ENCODE results near the gene ZNRF3.
"Not testable (repeated sequence)": the region's sequence is repeated elsewhere in the genome, so short reads cannot be mapped to it uniquely, and the experiment has no call there.

The ZNRF3 gene

GRCh38 chr22:28984482-28985158, 101.2 kb downstream of the ZNRF3 start:
- no peak for DNase-seq (ENCODE audit: low read depth)

DNA sequence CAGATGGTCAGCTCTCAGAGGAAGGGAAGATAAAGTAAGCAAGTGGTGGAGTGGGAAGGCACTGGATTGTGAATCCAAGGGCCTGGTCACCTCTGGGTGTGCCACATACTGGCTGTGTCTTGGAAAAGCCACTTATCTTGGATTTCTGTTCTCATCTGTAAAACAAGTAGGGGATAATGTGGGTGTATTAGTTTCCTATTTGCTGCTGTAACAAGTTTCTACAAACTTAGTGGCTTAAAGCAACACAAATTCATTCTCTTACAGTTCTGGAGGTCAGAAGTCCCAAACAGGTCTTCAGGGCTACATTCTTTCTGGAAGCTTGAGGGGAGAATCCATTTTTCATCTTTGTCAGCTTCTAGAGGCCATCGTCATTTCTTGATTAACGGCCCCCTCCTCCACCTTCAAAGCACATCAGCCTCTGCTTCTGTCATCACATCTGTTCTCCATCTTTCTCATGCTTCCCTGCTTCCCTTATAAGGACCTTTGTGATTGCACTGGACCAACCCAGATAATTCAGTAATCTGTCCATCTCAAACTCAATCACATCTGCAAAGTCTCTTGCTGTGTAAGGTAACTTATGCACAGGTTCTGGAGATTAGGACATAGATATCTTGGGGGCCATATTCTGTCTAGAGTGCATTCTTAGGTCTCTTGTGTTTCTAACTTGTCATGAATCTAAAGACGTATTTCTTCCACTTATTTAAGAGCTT, 102.4 kb downstream of the ZNRF3 start:
- DNase-seq (ENCODE audit: low read depth): no peak

DNA sequence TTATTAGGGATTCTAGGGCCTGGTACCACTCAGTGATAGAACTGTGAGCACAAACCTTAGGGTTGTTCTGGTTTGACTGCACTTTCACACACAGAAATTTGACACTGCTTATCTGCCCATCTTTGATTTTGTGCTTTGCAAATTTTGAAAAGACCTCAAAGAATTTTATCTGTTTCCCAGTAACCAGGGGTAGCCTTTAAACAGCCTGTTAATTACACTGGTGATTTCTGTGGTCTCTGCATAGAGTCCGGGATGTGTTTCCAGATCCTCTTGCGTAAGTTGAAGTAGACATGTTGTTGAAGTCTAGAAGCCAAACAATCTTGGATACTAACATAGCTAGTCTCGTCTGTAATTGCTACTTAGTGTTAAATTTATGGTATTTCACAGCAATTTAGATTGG, 103.0 kb downstream of the ZNRF3 start:
- no peak for DNase-seq (ENCODE audit: low read depth)

DNA sequence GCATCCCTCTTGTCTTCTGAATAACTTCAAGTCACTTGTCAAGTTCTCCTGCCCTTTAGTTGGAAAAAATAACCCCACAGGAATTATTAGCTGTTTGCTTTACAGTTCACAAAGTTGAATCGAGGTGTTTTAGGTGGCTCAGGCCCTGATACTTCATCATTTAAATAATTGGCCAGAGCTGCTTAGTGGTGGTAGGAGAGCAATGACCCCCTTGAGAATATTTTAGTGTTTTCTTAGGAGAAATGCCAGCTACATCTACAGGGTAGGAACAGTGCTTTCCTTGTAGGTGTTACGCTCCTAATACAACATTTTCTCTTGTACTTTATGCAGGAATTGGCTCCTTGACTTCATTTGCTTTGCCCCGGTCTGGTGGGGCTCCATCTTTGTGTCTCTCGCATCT, 105.1 kb downstream of the ZNRF3 start:
- no peak for DNase-seq (ENCODE audit: low read depth)

DNA sequence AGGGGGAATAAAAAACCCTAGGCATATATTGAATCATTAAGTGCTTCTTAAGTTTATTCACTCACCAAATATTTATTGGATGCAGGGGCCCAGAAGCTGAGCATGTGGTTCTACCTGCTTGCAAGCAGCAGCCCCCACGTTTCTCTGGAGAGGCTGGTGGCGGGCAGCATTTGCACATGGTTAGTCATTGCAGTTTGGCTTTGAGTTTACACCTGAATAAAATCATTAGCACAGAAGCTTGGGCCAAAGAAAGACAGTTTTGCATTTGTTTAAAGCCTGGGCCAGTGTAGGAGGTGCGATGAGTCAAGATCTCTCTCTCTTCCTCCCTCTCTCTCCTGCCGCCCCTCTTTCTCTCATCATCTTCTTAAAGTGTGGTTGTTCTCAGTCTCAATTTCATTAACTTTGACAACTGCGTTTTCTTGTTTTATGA, 105.7 kb downstream of the ZNRF3 start:
- DNase-seq (ENCODE audit: low read depth): no peak

DNA sequence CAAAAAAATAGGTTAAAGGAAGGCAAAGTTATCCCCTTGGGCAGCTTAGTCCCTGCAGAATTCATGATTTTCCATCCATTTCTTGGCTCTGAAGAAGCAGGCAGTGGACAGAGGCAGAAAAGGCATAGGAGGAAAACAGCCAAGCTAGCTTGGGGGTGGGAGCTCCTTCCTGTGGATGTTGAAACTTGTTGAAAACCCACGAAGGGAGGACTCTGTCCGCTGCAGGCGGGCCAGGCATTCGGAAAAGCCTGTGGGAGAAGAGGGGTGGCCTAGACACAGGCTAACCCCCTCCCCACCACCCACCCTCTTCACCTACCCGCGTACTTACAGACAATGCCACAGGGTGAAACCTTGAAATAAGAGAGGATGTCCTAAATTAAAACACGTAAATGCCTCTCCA, 106.1 kb downstream of the ZNRF3 start:
- no peak for DNase-seq (ENCODE audit: low read depth)

GRCh38 chr22:28989912-28990311, 106.5 kb downstream of the ZNRF3 start:
- no peak for DNase-seq (ENCODE audit: low read depth)

- DNase-seq (ENCODE audit: low read depth): no peak
These were observed 109.4 kb downstream of the ZNRF3 start for GRCh38 chr22:28992565-28993356.

GRCh38 chr22:28994522-28994921, 111.2 kb downstream of the ZNRF3 start:
- no peak for DNase-seq (ENCODE audit: low read depth)

DNA sequence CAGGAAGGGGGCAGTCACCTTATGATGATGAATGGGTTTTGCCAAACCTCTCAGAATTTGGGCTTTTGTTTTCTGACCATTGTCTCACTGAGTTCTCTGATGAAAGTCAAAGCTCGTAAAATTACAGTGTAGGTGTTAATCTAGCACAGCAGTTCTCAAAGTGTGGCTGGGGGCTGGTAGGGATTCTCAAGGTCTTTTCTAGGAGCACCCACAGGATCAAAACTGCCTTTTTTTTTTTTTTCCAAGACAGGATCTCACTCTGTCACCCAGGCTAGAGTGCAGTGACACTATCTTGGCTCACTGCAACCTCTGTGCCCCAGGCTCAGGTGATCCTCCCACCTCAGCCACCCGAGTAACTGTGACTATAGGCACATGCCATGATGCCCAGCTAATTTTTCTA, 112.2 kb downstream of the ZNRF3 start:
- no peak for DNase-seq (ENCODE audit: low read depth)

GRCh38 chr22:28997342-28997741, 114.0 kb downstream of the ZNRF3 start:
- no peak for DNase-seq (ENCODE audit: low read depth)

DNA sequence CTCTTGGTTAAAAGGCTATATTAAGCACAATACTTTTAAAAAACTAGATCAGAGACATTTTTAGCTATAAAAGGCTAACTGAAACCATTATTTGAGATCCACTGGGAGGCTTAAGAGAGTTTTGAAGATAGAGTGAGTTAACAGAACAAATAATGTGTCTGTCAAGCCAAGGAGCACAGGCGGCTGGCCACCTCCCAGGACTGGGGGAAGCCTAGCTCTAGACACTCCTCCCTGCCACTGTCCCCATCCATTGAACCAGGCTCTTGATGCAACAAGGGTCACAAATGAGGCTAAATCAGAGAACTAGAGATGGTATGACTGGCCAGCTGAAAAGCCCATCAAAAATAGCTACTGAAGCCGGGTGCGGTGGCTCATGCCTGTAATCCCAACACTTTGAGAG, 115.3 kb downstream of the ZNRF3 start:
- DNase-seq (ENCODE audit: low read depth): no peak

- DNase-seq (ENCODE audit: low read depth): no peak
These were observed 116.1 kb downstream of the ZNRF3 start for GRCh38 chr22:28999510-28999909.

DNA sequence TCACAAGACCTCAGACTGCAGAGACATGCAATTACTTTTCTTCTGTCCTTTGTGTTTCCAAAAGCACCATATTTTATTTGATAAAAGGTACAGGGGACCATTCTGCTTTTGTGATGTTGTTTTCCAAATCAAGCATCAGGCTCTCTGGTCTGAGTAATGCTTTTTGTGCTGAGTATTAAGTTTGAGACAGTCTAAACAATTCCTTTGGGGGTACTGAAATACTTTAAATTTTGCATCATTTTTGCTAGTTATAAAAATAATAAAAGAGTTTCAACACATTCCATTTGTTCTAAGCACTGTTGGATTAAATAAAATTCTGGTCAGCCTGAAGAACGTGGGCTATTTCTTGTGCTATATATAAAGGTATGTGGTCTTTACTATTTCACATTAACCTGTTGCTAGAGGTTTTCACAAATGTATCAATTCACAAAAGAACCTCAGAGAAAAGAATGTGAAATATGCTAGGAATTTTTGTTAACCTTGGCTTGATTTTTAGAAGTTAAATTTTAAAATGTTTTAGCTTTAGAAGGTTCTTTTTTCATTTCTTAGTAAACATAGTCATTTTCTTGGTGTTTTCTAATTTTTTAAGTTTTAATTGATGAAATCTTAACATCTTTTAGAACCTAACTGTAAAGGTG, 116.7 kb downstream of the ZNRF3 start:
- DNase-seq (ENCODE audit: low read depth): no peak

DNA sequence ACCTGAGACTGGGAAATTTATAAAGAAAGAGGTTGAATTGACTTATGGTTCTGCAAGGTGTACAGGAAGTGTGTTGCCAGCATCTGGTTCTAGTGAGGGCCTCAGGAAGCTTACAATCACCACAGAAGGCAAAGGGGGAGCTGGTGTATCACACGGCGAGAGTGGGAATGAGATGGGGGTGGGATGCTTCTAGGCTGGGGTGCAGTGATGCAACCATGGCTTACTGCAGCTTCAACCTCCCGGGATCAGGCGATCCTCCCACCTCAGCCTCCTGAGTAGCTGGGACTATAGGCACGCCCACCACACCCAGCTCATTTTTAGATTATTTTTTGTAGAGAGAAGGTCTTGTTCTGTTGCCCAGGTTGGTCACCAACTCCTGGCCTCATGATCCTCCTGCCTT, 117.3 kb downstream of the ZNRF3 start:
- DNase-seq (ENCODE audit: low read depth): no peak

DNA sequence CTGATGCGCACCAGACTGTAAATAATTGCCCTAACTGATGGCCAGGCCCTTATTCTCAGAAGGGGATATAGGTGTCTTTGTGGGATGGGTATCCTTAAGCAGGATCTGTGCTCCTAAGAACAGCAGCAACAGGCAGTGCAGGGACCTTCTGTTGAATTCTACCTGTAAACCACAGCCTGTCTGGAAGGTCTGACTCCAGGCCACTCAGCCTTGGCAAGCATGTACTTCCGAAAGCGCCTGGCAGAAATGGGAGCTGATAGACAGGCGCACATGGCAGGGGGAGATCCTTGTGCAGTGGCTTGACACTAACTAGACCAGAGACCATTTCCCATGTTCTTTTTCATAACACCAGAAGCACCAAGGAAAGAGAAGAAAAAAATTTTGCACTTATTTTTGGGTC, 119.2 kb downstream of the ZNRF3 start:
- DNase-seq (ENCODE audit: low read depth): no peak

DNA sequence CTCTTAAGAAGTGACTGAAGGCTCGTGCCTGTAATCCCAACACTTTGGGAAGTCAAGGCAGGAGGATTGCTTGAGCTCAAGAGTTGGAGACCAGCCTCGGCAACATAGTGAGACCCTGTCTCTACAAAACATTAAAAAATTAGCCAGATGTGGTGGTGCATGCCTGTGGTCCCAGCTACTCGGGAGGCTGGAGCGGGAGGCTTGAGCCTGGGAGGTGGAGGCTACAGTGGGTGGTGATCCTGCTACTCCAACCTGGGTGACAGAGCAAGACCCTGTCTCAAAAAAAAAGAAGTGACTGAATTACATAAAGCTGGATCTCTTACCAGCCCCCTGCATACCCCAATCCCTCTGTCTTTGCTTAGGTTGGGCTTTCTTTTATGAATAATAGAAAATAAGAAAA, 120.2 kb downstream of the ZNRF3 start:
- DNase-seq (ENCODE audit: low read depth): no peak

GRCh38 chr22:29003975-29004646, 120.7 kb downstream of the ZNRF3 start:
- DNase-seq (ENCODE audit: low read depth): no peak

- DNase-seq (ENCODE audit: low read depth): no peak
These were observed 121.4 kb downstream of the ZNRF3 start for GRCh38 chr22:29004647-29005371.

GRCh38 chr22:29005754-29006153, 122.4 kb downstream of the ZNRF3 start:
- DNase-seq (ENCODE audit: low read depth): not testable (repeated sequence)

- DNase-seq (ENCODE audit: low read depth): no peak
These were observed 123.0 kb downstream of the ZNRF3 start for GRCh38 chr22:29006346-29006745.
